ENCODE measurements around the gene IKBKE. TPM values are rescaled to one million over a fixed set of nuclear protein-coding genes. Genes with fewer than 3 reads are reported as not detected.

Gene IKBKE
- total RNA-seq, 1 experiment from 2014 or later, result 5.1 TPM

GRCh38 chr1:206421616-206422340 is 48.5 kb upstream of the IKBKE start (continued):
- TF ChIP-seq POLR2A (IDR thresholded peaks at IDR 0.05; ENCODE audit: borderline replicate concordance, extremely low read depth, insufficient read depth, insufficient read length) (no peak), EGR1 (IDR thresholded peaks at IDR 0.05; ENCODE audit: low read depth) (no peak), ATF3 (IDR thresholded peaks at IDR 0.05) (no peak), SIN3A (IDR thresholded peaks at IDR 0.05; ENCODE audit: low read depth) (no peak)

GRCh38 chr1:206422525-206422924 is 47.8 kb upstream of the IKBKE start:
- H3K9me2 ChIP-seq (ENCODE audit: insufficient read depth), result no peaks in the 10 kb centered on the region
- peaks cover 0 to 2% of the 10 kb centered on the region in 2 experiments; a peak in 1 of 4 replicates for H3K36me3 ChIP-seq (ENCODE audit: control insufficient read depth in 1 of 2, insufficient read depth in 2 of 2, low read length in 2 of 2)
- H3K9ac ChIP-seq (ENCODE audit: low read length), result no peak overlapping the region
- no peak for DNase-seq (ENCODE audit: low read depth, low spot score)
- no peak overlapping the region for H3K27ac ChIP-seq (ENCODE audit: low read depth, low read length)
- BruUV-seq (replicated peaks), result no TSS peak
- ChIA-PET POLR2A (no interaction called here), CTCF (no interaction called here), RAD21 (ENCODE audit: low non-redundant PET in 1 of 2, low total read pairs in 2 of 2, uncharacterized antibody in 2 of 2, unreplicated experiment in 2 of 2) (no interaction called here)
- no peaks in the 10 kb centered on the region for H4K20me1 ChIP-seq (ENCODE audit: insufficient read depth)
- peaks cover 6 to 21% of the 10 kb centered on the region in 2 experiments; a peak in 3 of 4 replicates for H3K4me1 ChIP-seq (ENCODE audit: control insufficient read depth in 1 of 2, insufficient read depth in 2 of 2, low read length in 2 of 2)
- intact Hi-C loops (cut with micrococcal nuclease), result no loop called here
- H2AFZ ChIP-seq (ENCODE audit: low read depth, low read length, poor library complexity, severe bottlenecking), result no peak overlapping the region
- H3K79me2 ChIP-seq (ENCODE audit: insufficient read depth, low read length), result no peaks in the 10 kb centered on the region
- no peak for ATAC-seq
- H3K4me3 ChIP-seq (replicated peaks in 1 of 2; ENCODE audit: low read depth in 1 of 2, low read length in 2 of 2), result no peak overlapping the region
- no peaks in the 10 kb centered on the region for H3K9me3 ChIP-seq (ENCODE audit: control insufficient read depth in 1 of 2, insufficient read depth in 1 of 2, low read depth in 1 of 2, low read length in 2 of 2)
- H3K4me2 ChIP-seq (ENCODE audit: low read length), result no peak overlapping the region
- no peaks in the 10 kb centered on the region for H3K27me3 ChIP-seq (ENCODE audit: insufficient read depth, low read length)
- TF ChIP-seq ZFX (IDR thresholded peaks at IDR 0.05) (no peak), EZH2phosphoT487 (IDR thresholded peaks at IDR 0.05; ENCODE audit: borderline replicate concordance) (no peak), JUND (IDR thresholded peaks at IDR 0.05) (no peak), RAD21 (IDR thresholded peaks at IDR 0.05; ENCODE audit: low read depth) (no peak), ATF3 (IDR thresholded peaks at IDR 0.05) (no peak), ZNF274 (IDR thresholded peaks at IDR 0.05; ENCODE audit: low read depth, low read length) (no peak), TCF7L2 (IDR thresholded peaks at IDR 0.05; ENCODE audit: borderline replicate concordance, extremely low read depth, insufficient read depth, insufficient read length) (no peak), CBX3 (IDR thresholded peaks at IDR 0.05; ENCODE audit: low read depth) (no peak), POLR2AphosphoS5 (IDR thresholded peaks at IDR 0.05; ENCODE audit: low read depth, low read length) (no peak), CEBPB (IDR thresholded peaks at IDR 0.05; ENCODE audit: low read depth) (no peak), ELF1 (IDR thresholded peaks at IDR 0.05; ENCODE audit: borderline replicate concordance, low read depth) (no peak), SRF (IDR thresholded peaks at IDR 0.05; ENCODE audit: low read depth) (no peak)
- TF ChIP-seq, protein P1, sequence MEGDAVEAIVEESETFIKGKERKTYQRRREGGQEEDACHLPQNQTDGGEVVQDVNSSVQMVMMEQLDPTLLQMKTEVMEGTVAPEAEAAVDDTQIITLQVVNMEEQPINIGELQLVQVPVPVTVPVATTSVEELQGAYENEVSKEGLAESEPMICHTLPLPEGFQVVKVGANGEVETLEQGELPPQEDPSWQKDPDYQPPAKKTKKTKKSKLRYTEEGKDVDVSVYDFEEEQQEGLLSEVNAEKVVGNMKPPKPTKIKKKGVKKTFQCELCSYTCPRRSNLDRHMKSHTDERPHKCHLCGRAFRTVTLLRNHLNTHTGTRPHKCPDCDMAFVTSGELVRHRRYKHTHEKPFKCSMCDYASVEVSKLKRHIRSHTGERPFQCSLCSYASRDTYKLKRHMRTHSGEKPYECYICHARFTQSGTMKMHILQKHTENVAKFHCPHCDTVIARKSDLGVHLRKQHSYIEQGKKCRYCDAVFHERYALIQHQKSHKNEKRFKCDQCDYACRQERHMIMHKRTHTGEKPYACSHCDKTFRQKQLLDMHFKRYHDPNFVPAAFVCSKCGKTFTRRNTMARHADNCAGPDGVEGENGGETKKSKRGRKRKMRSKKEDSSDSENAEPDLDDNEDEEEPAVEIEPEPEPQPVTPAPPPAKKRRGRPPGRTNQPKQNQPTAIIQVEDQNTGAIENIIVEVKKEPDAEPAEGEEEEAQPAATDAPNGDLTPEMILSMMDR (IDR thresholded peaks at IDR 0.05 in 2 of 3, conservative IDR thresholded peaks at IDR 0.05 in 1 of 3; ENCODE audit: borderline replicate concordance in 1 of 3, insufficient read depth in 1 of 3, low read depth in 2 of 3, low read length in 2 of 3), result no peak
- TF ChIP-seq, protein P2, sequence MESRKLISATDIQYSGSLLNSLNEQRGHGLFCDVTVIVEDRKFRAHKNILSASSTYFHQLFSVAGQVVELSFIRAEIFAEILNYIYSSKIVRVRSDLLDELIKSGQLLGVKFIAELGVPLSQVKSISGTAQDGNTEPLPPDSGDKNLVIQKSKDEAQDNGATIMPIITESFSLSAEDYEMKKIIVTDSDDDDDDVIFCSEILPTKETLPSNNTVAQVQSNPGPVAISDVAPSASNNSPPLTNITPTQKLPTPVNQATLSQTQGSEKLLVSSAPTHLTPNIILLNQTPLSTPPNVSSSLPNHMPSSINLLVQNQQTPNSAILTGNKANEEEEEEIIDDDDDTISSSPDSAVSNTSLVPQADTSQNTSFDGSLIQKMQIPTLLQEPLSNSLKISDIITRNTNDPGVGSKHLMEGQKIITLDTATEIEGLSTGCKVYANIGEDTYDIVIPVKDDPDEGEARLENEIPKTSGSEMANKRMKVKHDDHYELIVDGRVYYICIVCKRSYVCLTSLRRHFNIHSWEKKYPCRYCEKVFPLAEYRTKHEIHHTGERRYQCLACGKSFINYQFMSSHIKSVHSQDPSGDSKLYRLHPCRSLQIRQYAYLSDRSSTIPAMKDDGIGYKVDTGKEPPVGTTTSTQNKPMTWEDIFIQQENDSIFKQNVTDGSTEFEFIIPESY (IDR thresholded peaks at IDR 0.05; ENCODE audit: extremely low read depth, insufficient replicate concordance, low read length), result no peak
- TF ChIP-seq, protein P3, sequence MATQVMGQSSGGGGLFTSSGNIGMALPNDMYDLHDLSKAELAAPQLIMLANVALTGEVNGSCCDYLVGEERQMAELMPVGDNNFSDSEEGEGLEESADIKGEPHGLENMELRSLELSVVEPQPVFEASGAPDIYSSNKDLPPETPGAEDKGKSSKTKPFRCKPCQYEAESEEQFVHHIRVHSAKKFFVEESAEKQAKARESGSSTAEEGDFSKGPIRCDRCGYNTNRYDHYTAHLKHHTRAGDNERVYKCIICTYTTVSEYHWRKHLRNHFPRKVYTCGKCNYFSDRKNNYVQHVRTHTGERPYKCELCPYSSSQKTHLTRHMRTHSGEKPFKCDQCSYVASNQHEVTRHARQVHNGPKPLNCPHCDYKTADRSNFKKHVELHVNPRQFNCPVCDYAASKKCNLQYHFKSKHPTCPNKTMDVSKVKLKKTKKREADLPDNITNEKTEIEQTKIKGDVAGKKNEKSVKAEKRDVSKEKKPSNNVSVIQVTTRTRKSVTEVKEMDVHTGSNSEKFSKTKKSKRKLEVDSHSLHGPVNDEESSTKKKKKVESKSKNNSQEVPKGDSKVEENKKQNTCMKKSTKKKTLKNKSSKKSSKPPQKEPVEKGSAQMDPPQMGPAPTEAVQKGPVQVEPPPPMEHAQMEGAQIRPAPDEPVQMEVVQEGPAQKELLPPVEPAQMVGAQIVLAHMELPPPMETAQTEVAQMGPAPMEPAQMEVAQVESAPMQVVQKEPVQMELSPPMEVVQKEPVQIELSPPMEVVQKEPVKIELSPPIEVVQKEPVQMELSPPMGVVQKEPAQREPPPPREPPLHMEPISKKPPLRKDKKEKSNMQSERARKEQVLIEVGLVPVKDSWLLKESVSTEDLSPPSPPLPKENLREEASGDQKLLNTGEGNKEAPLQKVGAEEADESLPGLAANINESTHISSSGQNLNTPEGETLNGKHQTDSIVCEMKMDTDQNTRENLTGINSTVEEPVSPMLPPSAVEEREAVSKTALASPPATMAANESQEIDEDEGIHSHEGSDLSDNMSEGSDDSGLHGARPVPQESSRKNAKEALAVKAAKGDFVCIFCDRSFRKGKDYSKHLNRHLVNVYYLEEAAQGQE (IDR thresholded peaks at IDR 0.05; ENCODE audit: low read depth), result no peak
